Hematopoietic multipotent progenitor cell (in vitro differentiated cells): Measurements from ENCODE around the gene SMG9. TPM values are rescaled to one million over a fixed set of nuclear protein-coding genes. Genes with fewer than 3 reads are reported as not detected.

ENCODE experiments used
- DNase-seq, 3 donors: peaks; one replicate each; pipeline ENCODE4 v3.0.0-alpha.2; 2011 to 2015; ENCODE audit warnings: low read depth in 2 of 3, low spot score in 2 of 3
- total RNA-seq: library from RNA; depleted of rRNA; stranded (reverse); fragments of >200 nt; gene quantifications from one replicate; pipeline ENCODE4 v1.2.3, GENCODE V29; 2012

The SMG9 gene
- 14.8 TPM for total RNA-seq

- peak; percentile 98 to 99 (median 99) for DNase-seq
These were observed at the start of gene SMG9 for GRCh38 chr19:43754503-43755255. Gene SMG9 (minus strand): TSS chr19:43754962. CDS start chr19:43750741, 4,221 bp downstream.

- no peak for DNase-seq
These were observed 49.7 kb upstream of the SMG9 start for GRCh38 chr19:43804432-43804831.

- DNase-seq: no peak
These were observed 47.6 kb upstream of the SMG9 start, which contains the start of gene LYPD5 for GRCh38 chr19:43802216-43802951. Gene LYPD5 (minus strand): TSS chr19:43802447. CDS start chr19:43802380, 67 bp downstream.

GRCh38 chr19:43799502-43800142 is 44.9 kb upstream of the SMG9 start:
- no peak for DNase-seq

- peak in 2 of 3 donors; percentile 40 to 64 for DNase-seq
These were observed 44.0 kb upstream of the SMG9 start for GRCh38 chr19:43798546-43799409.

GRCh38 chr19:43798026-43798545 is 43.3 kb upstream of the SMG9 start:
- DNase-seq: no peak

- no peak for DNase-seq
These were observed 42.8 kb upstream of the SMG9 start for GRCh38 chr19:43797556-43797955.

- no peak for DNase-seq
These were observed 42.4 kb upstream of the SMG9 start for GRCh38 chr19:43797118-43797517.

- no peak for DNase-seq
These were observed 35.8 kb upstream of the SMG9 start for GRCh38 chr19:43790587-43790986.

- peak in 1 of 3 donors; percentile 47 for DNase-seq
These were observed 34.3 kb upstream of the SMG9 start for GRCh38 chr19:43789029-43789428.

- DNase-seq: no peak
These were observed 31.9 kb upstream of the SMG9 start for GRCh38 chr19:43786665-43787064.

- DNase-seq: peak in 2 of 3 donors; percentile 53 to 72
These were observed 30.4 kb upstream of the SMG9 start for GRCh38 chr19:43784981-43785808.

GRCh38 chr19:43784241-43784980 is 29.6 kb upstream of the SMG9 start:
- DNase-seq: peak in 2 of 3 donors; percentile 36 to 69

- no peak for DNase-seq
These were observed 28.9 kb upstream of the SMG9 start for GRCh38 chr19:43783636-43784035.

- no peak for DNase-seq
These were observed 28.0 kb upstream of the SMG9 start for GRCh38 chr19:43782689-43783231.

GRCh38 chr19:43782311-43782660 is 27.5 kb upstream of the SMG9 start:
- DNase-seq: no peak

GRCh38 chr19:43781630-43782310 is 27.0 kb upstream of the SMG9 start:
- no peak for DNase-seq
